H9 (cell line): ENCODE results near the gene RICTOR. TPM values are rescaled to one million over a fixed set of nuclear protein-coding genes. Genes with fewer than 3 reads are reported as not detected.

Source experiments
- DNase-seq: peaks from one replicate; pipeline ENCODE4 v3.0.0-alpha.2; 2017
- H2AFZ ChIP-seq: one replicate; pipeline ENCODE4 v1.6.1; 2013; ENCODE audit warnings: mild to moderate bottlenecking, low read length, control low read depth, moderate library complexity
- H2AK5ac ChIP-seq: 2 replicates; pipeline ENCODE4 v1.6.1; 2013; ENCODE audit warnings: low read length, control low read depth, mixed read lengths; ENCODE audit not compliant: insufficient read length
- H2BK120ac ChIP-seq: one replicate; pipeline ENCODE4 v1.6.1; 2013; ENCODE audit warnings: low read depth, mild to moderate bottlenecking, low read length, control low read depth, inconsistent platforms; ENCODE audit not compliant: poor library complexity, severe bottlenecking
- H2BK12ac ChIP-seq: 2 replicates; pipeline ENCODE4 v1.6.1; 2013; ENCODE audit warnings: low read length, control low read depth, mixed read lengths, low read depth; ENCODE audit not compliant: insufficient read length
- H2BK15ac ChIP-seq: 2 replicates; pipeline ENCODE4 v1.6.1; 2013; ENCODE audit warnings: low read depth, low read length, control low read depth
- H2BK20ac ChIP-seq: one replicate; pipeline ENCODE4 v1.6.1; 2013; ENCODE audit warnings: low read depth, mild to moderate bottlenecking, low read length, control low read depth, inconsistent platforms; ENCODE audit not compliant: poor library complexity, severe bottlenecking
- H2BK5ac ChIP-seq: 2 replicates; pipeline ENCODE4 v1.6.1; 2013; ENCODE audit warnings: low read length, control low read depth, mixed read lengths; ENCODE audit not compliant: insufficient read length
- H3K14ac ChIP-seq: 2 replicates; pipeline ENCODE4 v1.6.1; 2013; ENCODE audit warnings: low read length, control low read depth; ENCODE audit not compliant: insufficient read depth
- H3K18ac ChIP-seq: 2 replicates; pipeline ENCODE4 v1.6.1; 2013; ENCODE audit warnings: low read depth, mild to moderate bottlenecking, mixed read lengths, low read length, control low read depth; ENCODE audit not compliant: insufficient read length
- H3K23ac ChIP-seq: 2 replicates; pipeline ENCODE4 v1.6.1; 2013; ENCODE audit warnings: low read length, control low read depth, mixed read lengths, low read depth; ENCODE audit not compliant: insufficient read length
- H3K23me2 ChIP-seq: 2 replicates; pipeline ENCODE4 v1.6.1; 2013; ENCODE audit warnings: low read depth, mild to moderate bottlenecking, mixed read lengths, low read length, control low read depth; ENCODE audit not compliant: insufficient read length, poor library complexity, severe bottlenecking
- H3K27ac ChIP-seq: 2 replicates; pipeline ENCODE4 v1.5.1; 2013; ENCODE audit warnings: low read length, control low read depth, mixed read lengths, low read depth; ENCODE audit not compliant: insufficient read length
- H3K27me3 ChIP-seq: 2 replicates; pipeline ENCODE4 v1.6.1; 2013; ENCODE audit warnings: low read length, control low read depth, inconsistent platforms; ENCODE audit not compliant: insufficient read depth
- H3K4ac ChIP-seq: 2 replicates; pipeline ENCODE4 v1.6.1; 2013; ENCODE audit warnings: low read depth, mild to moderate bottlenecking, control low read depth, inconsistent platforms, low read length, moderate library complexity
- H3K4me1 ChIP-seq: 2 replicates; pipeline ENCODE4 v1.6.1; 2013; ENCODE audit warnings: low read length, control low read depth, inconsistent platforms; ENCODE audit not compliant: insufficient read depth
- H3K4me2 ChIP-seq: 2 replicates; pipeline ENCODE4 v1.6.1; 2013; ENCODE audit warnings: low read length, control low read depth, mixed read lengths; ENCODE audit not compliant: insufficient read length, insufficient read depth
- H3K56ac ChIP-seq: 2 replicates; pipeline ENCODE4 v1.6.1; 2013; ENCODE audit warnings: low read depth, mild to moderate bottlenecking, mixed read lengths, low read length, control low read depth; ENCODE audit not compliant: insufficient read length
- H3K79me1 ChIP-seq: 2 replicates; pipeline ENCODE4 v1.6.1; 2013; ENCODE audit warnings: low read depth, mild to moderate bottlenecking, moderate library complexity, low read length, control low read depth, inconsistent platforms; ENCODE audit not compliant: insufficient read depth, poor library complexity, severe bottlenecking
- H3K79me2 ChIP-seq: 2 replicates; pipeline ENCODE4 v1.6.1; 2013; ENCODE audit warnings: low read length, control low read depth, inconsistent platforms; ENCODE audit not compliant: insufficient read depth
- H3K9ac ChIP-seq: 2 replicates; pipeline ENCODE4 v1.6.1; 2013; ENCODE audit warnings: low read length, control low read depth, mixed read lengths; ENCODE audit not compliant: insufficient read length; ENCODE audit errors: extremely low read depth
- H3K9me3 ChIP-seq: one replicate; pipeline ENCODE4 v1.6.1; 2013; ENCODE audit warnings: low read depth, low read length, inconsistent platforms; ENCODE audit not compliant: control insufficient read depth
- H3T11ph ChIP-seq: one replicate; pipeline ENCODE4 v1.6.1; 2013; ENCODE audit warnings: mild to moderate bottlenecking, low read length, control low read depth, inconsistent platforms
- H4K20me1 ChIP-seq: one replicate; pipeline ENCODE4 v1.6.1; 2013; ENCODE audit not compliant: control insufficient read depth, insufficient read length, insufficient read depth
- H4K5ac ChIP-seq: 2 replicates; pipeline ENCODE4 v1.6.1; 2013; ENCODE audit warnings: low read depth, mild to moderate bottlenecking, mixed read lengths, low read length, control low read depth; ENCODE audit not compliant: insufficient read length
- H4K8ac ChIP-seq: replicated peaks from 2 replicates; pipeline ENCODE4 v1.6.1; 2013; ENCODE audit warnings: low read length, control low read depth, mixed read lengths, low read depth; ENCODE audit not compliant: insufficient read length
- H4K91ac ChIP-seq: 2 replicates; pipeline ENCODE4 v1.6.1; 2013; ENCODE audit warnings: low read depth, mild to moderate bottlenecking, moderate library complexity, mixed read lengths, low read length, control low read depth; ENCODE audit not compliant: insufficient read length
- H3K27ac Mint-ChIP-seq, 3 experiments: 2 replicates in 2 of 3; 3 replicates in 1 of 3; pipeline ENCODE4 v1.8.0; 2020 to 2021; ENCODE audit warnings: mixed read lengths in 3 of 3, mild to moderate bottlenecking in 1 of 3, moderate library complexity in 1 of 3
- H3K27me3 Mint-ChIP-seq: 2 replicates; pipeline ENCODE4 v1.8.0; 2021; ENCODE audit warnings: low read depth, mild to moderate bottlenecking, moderate library complexity, mixed read lengths
- H3K36me3 Mint-ChIP-seq, 3 experiments: 2 replicates in 2 of 3; 3 replicates in 1 of 3; pipeline ENCODE4 v1.8.0; 2020 to 2021; ENCODE audit warnings: low read depth in 3 of 3, mixed read lengths in 3 of 3; ENCODE audit not compliant: insufficient read depth in 1 of 3
- H3K4me1 Mint-ChIP-seq, 2 experiments: 2 replicates each; pipeline ENCODE4 v1.8.0; 2020; ENCODE audit warnings: mixed read lengths in 2 of 2
- H3K4me3 Mint-ChIP-seq, 2 experiments: 2 replicates in 1 of 2; 3 replicates in 1 of 2; pipeline ENCODE4 v1.8.0; 2020 to 2021; ENCODE audit warnings: mild to moderate bottlenecking in 2 of 2, mixed read lengths in 2 of 2, moderate library complexity in 1 of 2
- H3K9me3 Mint-ChIP-seq, 2 experiments: 2 replicates in 1 of 2; 3 replicates in 1 of 2; pipeline ENCODE4 v1.8.0; 2020; ENCODE audit warnings: mild to moderate bottlenecking in 2 of 2, mixed read lengths in 2 of 2, moderate library complexity in 1 of 2
- CTCF ChIP-seq: fragments of 200-600 bp; sonication (generic); conservative IDR thresholded peaks from 3 replicates; pipeline ENCODE4 v1.8.0; 2021; ENCODE audit warnings: antibody characterized with exemption, mild to moderate bottlenecking
- WGBS: extraction: QIAGEN DNeasy Blood & Tissue Kit; methylation state at CpG from one replicate; pipeline ENCODE4 v1.1.7; 2013; ENCODE audit warnings: missing lambda C conversion rate, low lambda C conversion rate, mixed read lengths; ENCODE audit not compliant: insufficient read length; ENCODE audit errors: extremely low coverage; 5-methylcytosine and 5-hydroxymethylcytosine counted together
- total RNA-seq: library from RNA; stranded (reverse); gene quantifications from 2 replicates; pipeline ENCODE4 v1.2.1, GENCODE V29; 2021

Gene RICTOR
- total RNA-seq, 1 experiment from 2014 or later: 20.9 TPM

GRCh38 chr5:38892363-38892762 is 181.8 kb downstream of the RICTOR start:
- H3K4me3 Mint-ChIP-seq: no peak overlapping the region
- H3K23ac ChIP-seq: no peak overlapping the region
- no peak overlapping the region for H3K4me2 ChIP-seq
- H3K4me1 Mint-ChIP-seq: peaks cover 2 to 13% of the 10 kb centered on the region in 2 experiments; a peak in 2 of 4 replicates
- no peak overlapping the region for H2AFZ ChIP-seq
- H3K56ac ChIP-seq: no peak overlapping the region
- H2BK15ac ChIP-seq: no peak overlapping the region
- no peak overlapping the region for H4K8ac ChIP-seq
- peaks cover 12 to 15% of the 10 kb centered on the region in 2 experiments; a peak in 4 of 5 replicates for H3K9me3 Mint-ChIP-seq
- H3K18ac ChIP-seq: no peak overlapping the region
- no peaks in the 10 kb centered on the region for H4K20me1 ChIP-seq
- no peaks in the 10 kb centered on the region for H3K9me3 ChIP-seq
- H3K79me1 ChIP-seq: no peaks in the 10 kb centered on the region
- no peak for DNase-seq
- H2BK5ac ChIP-seq: no peak overlapping the region
- no peak overlapping the region for H3K14ac ChIP-seq
- no peaks in the 10 kb centered on the region for H3K27me3 Mint-ChIP-seq
- no peaks in the 10 kb centered on the region for H3K4me1 ChIP-seq
- no peak overlapping the region for H3K4ac ChIP-seq
- H2BK20ac ChIP-seq: no peak overlapping the region
- H3K27ac Mint-ChIP-seq: peak overlapping the region in 1 of 3 experiments; percentile 33; a peak in 1 of 7 replicates
- H2BK12ac ChIP-seq: no peak overlapping the region
- H3K36me3 Mint-ChIP-seq: peaks cover 0 to 5% (median 5%) of the 10 kb centered on the region in 3 experiments; a peak in 4 of 7 replicates
- H3K27ac ChIP-seq: no peak overlapping the region
- no peak overlapping the region for H2AK5ac ChIP-seq
- no peaks in the 10 kb centered on the region for H3K27me3 ChIP-seq
- no peak overlapping the region for H3T11ph ChIP-seq
- no peak for TF ChIP-seq CTCF
- H3K23me2 ChIP-seq: no peaks in the 10 kb centered on the region
- no peak overlapping the region for H4K91ac ChIP-seq
- no CpG with 5 or more reads among the region's 3 CpGs for WGBS
- H4K5ac ChIP-seq: no peak overlapping the region
- no peak overlapping the region for H3K9ac ChIP-seq
- H3K79me2 ChIP-seq: no peaks in the 10 kb centered on the region
- no peak overlapping the region for H2BK120ac ChIP-seq
